Testis (tissue), 2 donors: ENCODE data around the gene CDC14A.

Experiments
- POLR2A ChIP-seq: fragments of 450-650 bp; IDR thresholded peaks from one replicate; pipeline ENCODE4 v1.6.1; 2017; ENCODE audit warnings: antibody characterized with exemption, mild to moderate bottlenecking, moderate library complexity
- TF ChIP-seq, protein P1 (sequence below), 3 experiments: fragments of 450-650 bp in 2 of 3; fragments of 200-600 bp in 1 of 3; sonication (generic) in 1 of 3; IDR thresholded peaks; one replicate each; pipeline ENCODE4 v1.5.1; 2016 to 2019; ENCODE audit warnings: antibody characterized with exemption in 3 of 3, mild to moderate bottlenecking in 2 of 3, moderate library complexity in 1 of 3

DNA sequence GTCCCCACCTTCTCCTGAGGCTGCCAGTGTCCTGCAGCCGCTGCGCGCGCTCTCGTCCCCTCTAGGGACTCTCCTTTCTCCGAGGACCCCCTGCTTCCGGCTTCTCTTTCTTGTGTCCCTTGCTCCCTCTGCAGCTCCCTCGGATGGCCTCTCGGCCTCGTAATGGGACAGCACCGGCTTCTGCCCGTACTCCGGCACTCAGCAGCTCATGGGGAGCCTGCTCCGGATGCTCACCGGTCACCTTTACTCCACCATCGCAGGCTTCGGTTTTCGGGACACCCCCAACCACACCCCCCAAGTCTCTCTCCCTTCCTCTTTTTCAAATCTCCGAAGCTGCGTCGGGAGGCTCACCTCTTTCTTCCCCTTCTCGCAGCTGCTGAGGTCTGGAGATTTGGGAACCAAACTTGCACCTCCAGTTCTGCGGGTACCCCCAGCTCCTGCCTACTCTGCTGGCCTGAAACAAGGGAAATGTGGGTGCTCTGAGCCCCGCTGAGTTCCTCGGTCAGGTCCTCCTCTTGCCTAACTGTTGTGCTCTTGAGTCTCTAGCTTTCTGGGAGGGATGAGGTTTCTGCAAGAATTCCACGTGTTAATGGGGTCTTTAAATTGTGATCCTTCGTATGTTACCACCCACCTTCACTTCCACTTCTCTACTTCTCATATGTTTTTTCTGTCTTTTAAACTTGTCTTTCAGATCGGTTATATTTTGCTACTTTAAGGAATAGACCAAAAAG lies 930 bp downstream of the CDC14A start:
- TF ChIP-seq, protein P1, sequence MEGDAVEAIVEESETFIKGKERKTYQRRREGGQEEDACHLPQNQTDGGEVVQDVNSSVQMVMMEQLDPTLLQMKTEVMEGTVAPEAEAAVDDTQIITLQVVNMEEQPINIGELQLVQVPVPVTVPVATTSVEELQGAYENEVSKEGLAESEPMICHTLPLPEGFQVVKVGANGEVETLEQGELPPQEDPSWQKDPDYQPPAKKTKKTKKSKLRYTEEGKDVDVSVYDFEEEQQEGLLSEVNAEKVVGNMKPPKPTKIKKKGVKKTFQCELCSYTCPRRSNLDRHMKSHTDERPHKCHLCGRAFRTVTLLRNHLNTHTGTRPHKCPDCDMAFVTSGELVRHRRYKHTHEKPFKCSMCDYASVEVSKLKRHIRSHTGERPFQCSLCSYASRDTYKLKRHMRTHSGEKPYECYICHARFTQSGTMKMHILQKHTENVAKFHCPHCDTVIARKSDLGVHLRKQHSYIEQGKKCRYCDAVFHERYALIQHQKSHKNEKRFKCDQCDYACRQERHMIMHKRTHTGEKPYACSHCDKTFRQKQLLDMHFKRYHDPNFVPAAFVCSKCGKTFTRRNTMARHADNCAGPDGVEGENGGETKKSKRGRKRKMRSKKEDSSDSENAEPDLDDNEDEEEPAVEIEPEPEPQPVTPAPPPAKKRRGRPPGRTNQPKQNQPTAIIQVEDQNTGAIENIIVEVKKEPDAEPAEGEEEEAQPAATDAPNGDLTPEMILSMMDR (IDR thresholded peaks at IDR 0.05) = no peak
- TF ChIP-seq POLR2A = no peak
